Measurements from ENCODE around the gene RHOA.

Gene RHOA

GRCh38 chr3:49313896-49314688 lies 97.7 kb downstream of the RHOA start:
- DNase-seq, result no peak

DNA sequence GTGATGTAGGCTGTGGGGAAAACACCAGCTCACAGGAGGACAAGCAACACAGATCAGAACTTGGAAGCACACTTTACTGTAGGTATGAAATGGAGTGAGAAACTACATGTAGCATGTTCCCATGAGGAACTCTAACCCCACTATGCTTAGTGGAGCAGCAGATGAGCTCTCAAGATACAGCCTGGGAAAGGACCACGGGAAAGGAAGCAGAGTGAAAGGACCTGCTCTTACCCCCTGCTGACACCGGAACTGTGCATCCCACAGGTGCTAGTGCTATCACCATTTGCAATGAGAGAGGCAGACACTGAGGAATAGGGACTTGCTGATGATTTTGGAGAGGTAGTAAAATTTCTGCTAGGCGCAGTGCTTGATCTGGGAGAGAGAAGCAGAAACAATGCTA lies 100.5 kb downstream of the RHOA start:
- DNase-seq, result no peak

DNA sequence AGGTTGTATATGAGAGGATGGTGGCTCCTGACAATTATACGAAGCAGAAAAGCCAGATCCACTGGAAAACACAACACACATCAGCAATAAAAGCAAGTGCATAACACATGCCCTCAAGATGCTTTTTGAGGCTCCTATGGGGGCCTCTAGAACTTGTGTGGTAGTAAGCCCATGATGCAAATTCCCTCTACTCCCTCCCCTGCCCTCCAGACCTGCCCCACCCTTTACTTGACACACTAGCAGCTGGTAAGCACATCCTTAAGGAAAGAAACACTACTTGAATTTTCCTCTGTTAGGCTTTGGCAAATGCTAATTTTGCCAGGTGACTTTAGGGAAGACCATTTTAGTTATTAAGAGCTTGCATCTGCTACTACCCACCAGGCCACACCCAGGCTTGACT lies 101.1 kb downstream of the RHOA start:
- DNase-seq, result no peak

All from kidney glomerular epithelial cell (primary cell).